GM21723 (cell line): Measurements from ENCODE around the gene SHPK.

Experiments used
- ATAC-seq: cut with Tn5 transposase; IDR thresholded peaks from one replicate; pipeline ENCODE4 v1.9.1; 2021; ENCODE audit warnings: mild to moderate bottlenecking, moderate library complexity; ENCODE audit not compliant: unreplicated experiment

Gene SHPK

GRCh38 chr17:3636154-3636907 is at the start of gene SHPK, which contains the start of gene CTNS:
Gene SHPK (minus strand): TSS chr17:3636250. CDS start chr17:3636219, 31 bp downstream.
Gene CTNS (plus strand): TSS chr17:3636760. CDS start chr17:3640207, 3,447 bp downstream.
- peak; percentile 92 for ATAC-seq

GRCh38 chr17:3685174-3685573 is 49.1 kb upstream of the SHPK start:
- no peak for ATAC-seq

- peak; percentile 63 for ATAC-seq
Observed at GRCh38 chr17:3683054-3683511, 47.0 kb upstream of the SHPK start.

GRCh38 chr17:3682033-3682432 is 46.0 kb upstream of the SHPK start:
- no peak for ATAC-seq

GRCh38 chr17:3681565-3681964 is 45.5 kb upstream of the SHPK start:
- ATAC-seq = no peak

- no peak for ATAC-seq
Observed at GRCh38 chr17:3681057-3681456, 45.0 kb upstream of the SHPK start.

GRCh38 chr17:3679531-3680126 is 43.6 kb upstream of the SHPK start:
- no peak for ATAC-seq

- no peak for ATAC-seq
Observed at GRCh38 chr17:3678821-3679530, 42.9 kb upstream of the SHPK start.

GRCh38 chr17:3678095-3678820 is 42.2 kb upstream of the SHPK start:
- ATAC-seq = no peak

- ATAC-seq = no peak
Observed at GRCh38 chr17:3675886-3676285, 39.8 kb upstream of the SHPK start.

- ATAC-seq = no peak
Observed at GRCh38 chr17:3672571-3672970, 36.5 kb upstream of the SHPK start.

GRCh38 chr17:3669548-3669947 is 33.5 kb upstream of the SHPK start:
- ATAC-seq = no peak

- peak; percentile 17 for ATAC-seq
Observed at GRCh38 chr17:3669085-3669347, 33.0 kb upstream of the SHPK start.

GRCh38 chr17:3668279-3669084 is 32.4 kb upstream of the SHPK start, which contains the start of the genes EMC6 and TAX1BP3:
Gene EMC6 (plus strand): TSS chr17:3668812. CDS start chr17:3669147, 335 bp downstream.
Gene TAX1BP3 (minus strand): TSS chr17:3668578. CDS start chr17:3668526, 52 bp downstream.
- peak; percentile 86 for ATAC-seq

- ATAC-seq = peak; percentile 9
Observed at GRCh38 chr17:3667366-3668278, 31.6 kb upstream of the SHPK start.

GRCh38 chr17:3666516-3666915 is 30.5 kb upstream of the SHPK start:
- no peak for ATAC-seq

GRCh38 chr17:3665834-3666233 is 29.8 kb upstream of the SHPK start:
- no peak for ATAC-seq

GRCh38 chr17:3663102-3664011 is 27.3 kb upstream of the SHPK start:
- no peak for ATAC-seq
